HCT116 (cell line): Measurements from ENCODE around the gene PRKCD. TPM values are rescaled to one million over a fixed set of nuclear protein-coding genes. Genes with fewer than 3 reads are reported as not detected.

Experiments
- ATAC-seq: fragments of 200-7000 bp; cut with Tn5 transposase; 2 replicates; pipeline ENCODE4 v1.9.1; 2020; ENCODE audit warnings: mild to moderate bottlenecking, moderate library complexity
- BruUV-seq: library from RNA; stranded (reverse); fragments of 400-500 nt; replicated peaks from 2 replicates; lab custom pipeline; 2021; lab: Mats Ljungman, UMichigan
- CTCF ChIA-PET: fragments of 300-600 bp; sonication (Branson Sonifier 250); formaldehyde crosslinking; loops from one replicate; lab custom pipeline; 2021; ENCODE audit warnings: antibody characterized with exemption; lab: Charles Lee
- POLR2A ChIA-PET: fragments of 300-600, 350-600 bp; sonication (Branson Sonifier 250); formaldehyde crosslinking; loops from one replicate; lab custom pipeline; 2021; ENCODE audit warnings: antibody characterized with exemption; lab: Charles Lee
- RAD21 ChIA-PET, 2 experiments: fragments of 300-600 bp; sonication (Branson Sonifier 250); formaldehyde crosslinking; loops; one replicate each; lab custom pipeline; 2023; ENCODE audit warnings: low total read pairs in 2 of 2; ENCODE audit not compliant: uncharacterized antibody in 2 of 2, unreplicated experiment in 2 of 2, low non-redundant PET in 1 of 2; lab: Charles Lee
- DNase-seq: peaks from one replicate; pipeline ENCODE4 v3.0.0-alpha.2; 2010; ENCODE audit warnings: low read depth, low spot score
- H2AFZ ChIP-seq: fragments of 200-600 bp; shearing (Covaris generic), sonication (generic); 2 replicates; pipeline ENCODE4 v1.6.1; 2017; ENCODE audit warnings: low read depth, mixed run types, mixed read lengths, antibody characterized with exemption, low read length; ENCODE audit not compliant: poor library complexity, severe bottlenecking
- H3K27ac ChIP-seq: 2 replicates; pipeline ENCODE4 v1.5.1; 2012; ENCODE audit warnings: low read depth, low read length
- H3K27me3 ChIP-seq: fragments of 200-600 bp; sonication (generic); 2 replicates; pipeline ENCODE4 v1.6.1; 2016; ENCODE audit warnings: mixed run types, low read length, mixed read lengths; ENCODE audit not compliant: insufficient read depth
- H3K36me3 ChIP-seq, 2 experiments: fragments of 200-500 bp in 1 of 2; fragments of 200-600 bp in 1 of 2; sonication (Bioruptor generic) in 1 of 2; sonication (generic) in 1 of 2; 2 replicates each; pipeline versions ENCODE4 v1.5.1 to v1.6.1; 2014 to 2016; ENCODE audit warnings: low read length in 2 of 2, inconsistent platforms in 1 of 2, mixed read lengths in 1 of 2, mixed run types in 1 of 2; ENCODE audit not compliant: insufficient read depth in 2 of 2, control insufficient read depth in 1 of 2
- H3K4me1 ChIP-seq, 2 experiments: fragments of 200-600 bp in 1 of 2; sonication (generic) in 1 of 2; 2 replicates each; pipeline versions ENCODE4 v1.5.1 to v1.6.1; 2012 to 2017; ENCODE audit warnings: low read length in 2 of 2, inconsistent platforms in 1 of 2, mild to moderate bottlenecking in 1 of 2, mixed read lengths in 1 of 2, mixed run types in 1 of 2, moderate library complexity in 1 of 2; ENCODE audit not compliant: insufficient read depth in 2 of 2, control insufficient read depth in 1 of 2
- H3K4me2 ChIP-seq: fragments of 200-600 bp; sonication (generic); 2 replicates; pipeline ENCODE4 v1.6.1; 2017; ENCODE audit warnings: mixed run types, low read length, mixed read lengths
- H3K4me3 ChIP-seq, 2 experiments: fragments of 200-600 bp in 1 of 2; sonication (generic) in 1 of 2; replicated peaks in 1 of 2; 2 replicates each; pipeline ENCODE4 v1.5.1; 2011 to 2016; ENCODE audit warnings: low read length in 2 of 2, control low read depth in 1 of 2, low read depth in 1 of 2, mild to moderate bottlenecking in 1 of 2, mixed read lengths in 1 of 2, mixed run types in 1 of 2
- H3K79me2 ChIP-seq: fragments of 200-600 bp; sonication (generic); 2 replicates; pipeline ENCODE4 v1.6.1; 2017; ENCODE audit warnings: mild to moderate bottlenecking, mixed run types, low read length, moderate library complexity, mixed read lengths; ENCODE audit not compliant: insufficient read depth
- H3K9ac ChIP-seq: fragments of 200-600 bp; sonication (generic); 2 replicates; pipeline ENCODE4 v1.6.1; 2016; ENCODE audit warnings: low read length, mixed read lengths
- H3K9me2 ChIP-seq: fragments of 200-600 bp; sonication (generic), shearing (Covaris generic); 2 replicates; pipeline ENCODE4 v1.6.1; 2017; ENCODE audit warnings: mixed run types, mild to moderate bottlenecking, moderate library complexity; ENCODE audit not compliant: insufficient read depth
- H3K9me3 ChIP-seq, 2 experiments: fragments of 200-500 bp in 1 of 2; fragments of 200-600 bp in 1 of 2; sonication (Bioruptor generic) in 1 of 2; sonication (generic) in 1 of 2; 2 replicates each; pipeline ENCODE4 v1.6.1; 2014 to 2017; ENCODE audit warnings: low read length in 2 of 2, mixed read lengths in 2 of 2, inconsistent platforms in 1 of 2, low read depth in 1 of 2, mild to moderate bottlenecking in 1 of 2, mixed run types in 1 of 2, moderate library complexity in 1 of 2; ENCODE audit not compliant: control insufficient read depth in 1 of 2, insufficient read depth in 1 of 2
- H4K20me1 ChIP-seq: fragments of 200-600 bp; sonication (generic), shearing (Covaris generic); 2 replicates; pipeline ENCODE4 v1.6.1; 2017; ENCODE audit warnings: mixed run types, mild to moderate bottlenecking, moderate library complexity; ENCODE audit not compliant: insufficient read depth
- CBX3 ChIP-seq: IDR thresholded peaks from 2 replicates; pipeline ENCODE4 v1.6.1; 2012; ENCODE audit warnings: low read depth
- CEBPB ChIP-seq: IDR thresholded peaks from 2 replicates; pipeline ENCODE4 v1.6.1; 2012; ENCODE audit warnings: low read depth
- EGR1 ChIP-seq: IDR thresholded peaks from 2 replicates; pipeline ENCODE4 v1.6.1; 2012; ENCODE audit warnings: low read depth
- ELF1 ChIP-seq: IDR thresholded peaks from 2 replicates; pipeline ENCODE4 v1.6.1; 2012; ENCODE audit warnings: low read depth, borderline replicate concordance
- EZH2phosphoT487 ChIP-seq: fragments of 200-600 bp; IDR thresholded peaks from 2 replicates; pipeline ENCODE4 v1.6.1; 2018; ENCODE audit warnings: antibody characterized with exemption, borderline replicate concordance
- JUND ChIP-seq: IDR thresholded peaks from 2 replicates; pipeline ENCODE4 v1.6.1; 2012
- POLR2A ChIP-seq: IDR thresholded peaks from 2 replicates; pipeline ENCODE4 v1.7.0; 2011; ENCODE audit warnings: borderline replicate concordance; ENCODE audit not compliant: insufficient read depth, insufficient read length; ENCODE audit errors: extremely low read depth
- POLR2AphosphoS5 ChIP-seq: IDR thresholded peaks from 2 replicates; pipeline ENCODE4 v1.6.1; 2011; ENCODE audit warnings: mild to moderate bottlenecking, low read depth, low read length, moderate library complexity
- SIN3A ChIP-seq: IDR thresholded peaks from 2 replicates; pipeline ENCODE4 v1.6.1; 2012; ENCODE audit warnings: low read depth
- SP1 ChIP-seq: IDR thresholded peaks from 2 replicates; pipeline ENCODE4 v1.6.1; 2012; ENCODE audit warnings: low read depth
- SRF ChIP-seq: IDR thresholded peaks from 2 replicates; pipeline ENCODE4 v1.6.1; 2012; ENCODE audit warnings: low read depth
- TCF7L2 ChIP-seq: IDR thresholded peaks from 2 replicates; pipeline ENCODE4 v1.7.0; 2011; ENCODE audit warnings: borderline replicate concordance, inconsistent platforms; ENCODE audit not compliant: insufficient read depth, insufficient read length; ENCODE audit errors: extremely low read depth
- YY1 ChIP-seq: IDR thresholded peaks from 2 replicates; pipeline ENCODE4 v1.6.1; 2011; ENCODE audit warnings: low read length, low read depth, moderate library complexity, mild to moderate bottlenecking; ENCODE audit not compliant: insufficient replicate concordance; ENCODE audit errors: extremely low read depth
- ZFX ChIP-seq: fragments of 450-650 bp; IDR thresholded peaks from 2 replicates; pipeline ENCODE4 v1.6.1; 2017
- intact Hi-C: fragments of 100-400 bp; cut with micrococcal nuclease; formaldehyde crosslinking; loops from 2 replicates; pipeline ENCODE4 v1.10.0; 2022
- total RNA-seq: library from RNA; stranded (reverse); gene quantifications from one replicate; pipeline ENCODE4 v1.2.1, GENCODE V29; 2021; ENCODE audit not compliant: unreplicated experiment
- TF ChIP-seq, protein P1 (sequence below): IDR thresholded peaks from 2 replicates; pipeline ENCODE4 v1.6.1; 2012
- TF ChIP-seq, protein P2 (sequence below): IDR thresholded peaks from 2 replicates; pipeline ENCODE4 v1.6.1; 2012
- TF ChIP-seq, protein P3 (sequence below): IDR thresholded peaks from 2 replicates; pipeline ENCODE4 v1.6.1; 2011; ENCODE audit warnings: mild to moderate bottlenecking, low read length, moderate library complexity; ENCODE audit not compliant: insufficient replicate concordance; ENCODE audit errors: extremely low read depth
- TF ChIP-seq, protein P4 (sequence below), 3 experiments: fragments of 200-600 bp in 1 of 3; sonication (generic) in 1 of 3; IDR thresholded peaks in 2 of 3; conservative IDR thresholded peaks in 1 of 3; 2 replicates each; pipeline ENCODE4 v1.5.1; 2012 to 2017; ENCODE audit warnings: low read depth in 2 of 3, low read length in 2 of 3, antibody characterized with exemption in 1 of 3, borderline replicate concordance in 1 of 3, control low read depth in 1 of 3, mild to moderate bottlenecking in 1 of 3, mixed read lengths in 1 of 3, mixed run types in 1 of 3, moderate library complexity in 1 of 3; ENCODE audit not compliant: insufficient read depth in 1 of 3

Gene PRKCD
- total RNA-seq, 1 experiment from 2014 or later, result 34.4 TPM

DNA sequence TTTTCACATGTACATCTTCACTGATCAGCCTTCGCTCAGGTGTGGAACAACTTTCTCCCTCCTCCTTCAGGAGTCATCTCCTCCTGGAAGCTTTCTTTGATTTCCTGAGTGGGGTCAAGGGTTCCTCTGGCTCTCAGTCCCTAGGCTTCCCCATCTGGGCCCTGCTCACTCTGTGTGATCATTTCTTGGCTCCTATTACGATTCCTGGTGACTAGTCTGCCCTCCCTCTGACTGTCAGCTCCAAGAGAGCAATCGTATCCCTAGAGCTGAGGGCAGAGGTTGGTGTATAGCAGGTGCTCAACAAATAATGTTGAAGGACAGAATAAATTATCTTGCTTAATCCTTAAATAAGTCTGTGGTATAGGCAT lies 15.3 kb upstream of the PRKCD start:
- Histone ChIP-seq H3K27me3 (no peaks in the 10 kb centered on the region), H3K4me3 (no peak overlapping the region), H4K20me1 (no peaks in the 10 kb centered on the region), H3K4me2 (no peak overlapping the region), H3K9me3 (no peaks in the 10 kb centered on the region), H3K9me2 (no peaks in the 10 kb centered on the region), H3K4me1 (peaks cover 4 to 18% of the 10 kb centered on the region in 2 experiments; a peak in 3 of 4 replicates), H3K27ac (no peak overlapping the region), H3K36me3 (no peaks in the 10 kb centered on the region), H3K9ac (no peak overlapping the region), H2AFZ (no peak overlapping the region), H3K79me2 (no peaks in the 10 kb centered on the region)
- ChIA-PET CTCF (interaction anchor here (0.7 kb wide), 1 partner anchor 14 kb away, joined by 3 read pairs; no protein-coding TSS in a partner anchor), POLR2A (no interaction called here), RAD21 (no interaction called here)
- DNase-seq (no peak), ATAC-seq (no peak)
- TF ChIP-seq CBX3 (no peak), EZH2phosphoT487 (no peak), POLR2AphosphoS5 (no peak), YY1 (no peak), ELF1 (no peak)
- TF ChIP-seq, protein P1, sequence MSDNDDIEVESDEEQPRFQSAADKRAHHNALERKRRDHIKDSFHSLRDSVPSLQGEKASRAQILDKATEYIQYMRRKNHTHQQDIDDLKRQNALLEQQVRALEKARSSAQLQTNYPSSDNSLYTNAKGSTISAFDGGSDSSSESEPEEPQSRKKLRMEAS, result no peak
- TF ChIP-seq, protein P2, sequence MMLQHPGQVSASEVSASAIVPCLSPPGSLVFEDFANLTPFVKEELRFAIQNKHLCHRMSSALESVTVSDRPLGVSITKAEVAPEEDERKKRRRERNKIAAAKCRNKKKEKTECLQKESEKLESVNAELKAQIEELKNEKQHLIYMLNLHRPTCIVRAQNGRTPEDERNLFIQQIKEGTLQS, result no peak
- intact Hi-C loops, result no loop called here
- BruUV-seq, result no TSS peak

DNA sequence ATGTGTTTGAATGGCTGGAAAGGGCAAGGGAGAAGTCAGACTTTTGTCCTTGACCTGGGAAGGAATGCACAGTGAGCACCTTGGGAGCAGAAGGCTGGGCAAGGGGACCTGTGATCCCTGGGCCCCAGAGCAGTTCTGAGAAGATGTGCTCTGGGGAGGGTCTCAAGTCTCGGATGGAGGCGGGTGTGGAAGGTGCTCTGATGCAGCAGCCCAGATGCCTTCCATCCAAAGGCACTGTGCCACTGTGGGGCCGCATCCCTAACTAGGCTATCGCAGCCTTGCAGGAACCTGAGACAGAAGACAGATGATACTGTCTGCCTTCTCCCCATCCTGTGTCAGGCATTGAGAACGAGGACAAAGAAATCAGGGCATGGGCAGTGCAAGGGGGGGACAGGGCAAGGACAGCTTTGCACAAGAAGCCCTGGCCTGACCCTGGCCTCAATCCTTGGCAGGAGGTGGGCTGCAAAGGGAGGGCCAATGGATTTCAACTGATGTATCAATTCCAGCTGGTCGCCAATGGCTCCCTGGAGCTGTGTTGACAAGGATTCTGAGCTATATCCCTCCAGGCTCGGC lies 14.6 kb upstream of the PRKCD start:
- intact Hi-C loops, result no loop called here
- H2AFZ ChIP-seq, result no peak overlapping the region
- H3K36me3 ChIP-seq, result no peaks in the 10 kb centered on the region
- ATAC-seq, result no peak
- H4K20me1 ChIP-seq, result no peaks in the 10 kb centered on the region
- no peaks in the 10 kb centered on the region for H3K9me3 ChIP-seq
- no peaks in the 10 kb centered on the region for H3K9me2 ChIP-seq
- H3K4me2 ChIP-seq, result no peak overlapping the region
- RAD21 ChIA-PET, result no interaction called here
- no peak overlapping the region for H3K4me3 ChIP-seq
- POLR2A ChIA-PET, result no interaction called here
- no peaks in the 10 kb centered on the region for H3K27me3 ChIP-seq
- peaks cover 4 to 17% of the 10 kb centered on the region in 2 experiments; a peak in 3 of 4 replicates for H3K4me1 ChIP-seq
- CTCF ChIA-PET, result no interaction called here
- no peak for DNase-seq
- no peak overlapping the region for H3K27ac ChIP-seq
- no peak overlapping the region for H3K9ac ChIP-seq
- no peaks in the 10 kb centered on the region for H3K79me2 ChIP-seq
- BruUV-seq, result no TSS peak
- TF ChIP-seq EGR1 (no peak), ZFX (no peak), SP1 (no peak), SIN3A (no peak), ELF1 (no peak), CEBPB (no peak), TCF7L2 (no peak), POLR2A (no peak), SRF (no peak), JUND (no peak), EZH2phosphoT487 (no peak)
- TF ChIP-seq, protein P3, sequence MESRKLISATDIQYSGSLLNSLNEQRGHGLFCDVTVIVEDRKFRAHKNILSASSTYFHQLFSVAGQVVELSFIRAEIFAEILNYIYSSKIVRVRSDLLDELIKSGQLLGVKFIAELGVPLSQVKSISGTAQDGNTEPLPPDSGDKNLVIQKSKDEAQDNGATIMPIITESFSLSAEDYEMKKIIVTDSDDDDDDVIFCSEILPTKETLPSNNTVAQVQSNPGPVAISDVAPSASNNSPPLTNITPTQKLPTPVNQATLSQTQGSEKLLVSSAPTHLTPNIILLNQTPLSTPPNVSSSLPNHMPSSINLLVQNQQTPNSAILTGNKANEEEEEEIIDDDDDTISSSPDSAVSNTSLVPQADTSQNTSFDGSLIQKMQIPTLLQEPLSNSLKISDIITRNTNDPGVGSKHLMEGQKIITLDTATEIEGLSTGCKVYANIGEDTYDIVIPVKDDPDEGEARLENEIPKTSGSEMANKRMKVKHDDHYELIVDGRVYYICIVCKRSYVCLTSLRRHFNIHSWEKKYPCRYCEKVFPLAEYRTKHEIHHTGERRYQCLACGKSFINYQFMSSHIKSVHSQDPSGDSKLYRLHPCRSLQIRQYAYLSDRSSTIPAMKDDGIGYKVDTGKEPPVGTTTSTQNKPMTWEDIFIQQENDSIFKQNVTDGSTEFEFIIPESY, result no peak
- TF ChIP-seq, protein P4, sequence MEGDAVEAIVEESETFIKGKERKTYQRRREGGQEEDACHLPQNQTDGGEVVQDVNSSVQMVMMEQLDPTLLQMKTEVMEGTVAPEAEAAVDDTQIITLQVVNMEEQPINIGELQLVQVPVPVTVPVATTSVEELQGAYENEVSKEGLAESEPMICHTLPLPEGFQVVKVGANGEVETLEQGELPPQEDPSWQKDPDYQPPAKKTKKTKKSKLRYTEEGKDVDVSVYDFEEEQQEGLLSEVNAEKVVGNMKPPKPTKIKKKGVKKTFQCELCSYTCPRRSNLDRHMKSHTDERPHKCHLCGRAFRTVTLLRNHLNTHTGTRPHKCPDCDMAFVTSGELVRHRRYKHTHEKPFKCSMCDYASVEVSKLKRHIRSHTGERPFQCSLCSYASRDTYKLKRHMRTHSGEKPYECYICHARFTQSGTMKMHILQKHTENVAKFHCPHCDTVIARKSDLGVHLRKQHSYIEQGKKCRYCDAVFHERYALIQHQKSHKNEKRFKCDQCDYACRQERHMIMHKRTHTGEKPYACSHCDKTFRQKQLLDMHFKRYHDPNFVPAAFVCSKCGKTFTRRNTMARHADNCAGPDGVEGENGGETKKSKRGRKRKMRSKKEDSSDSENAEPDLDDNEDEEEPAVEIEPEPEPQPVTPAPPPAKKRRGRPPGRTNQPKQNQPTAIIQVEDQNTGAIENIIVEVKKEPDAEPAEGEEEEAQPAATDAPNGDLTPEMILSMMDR (IDR thresholded peaks at IDR 0.05 in 2 of 3, conservative IDR thresholded peaks at IDR 0.05 in 1 of 3; ENCODE audit: borderline replicate concordance in 1 of 3, insufficient read depth in 1 of 3, low read depth in 2 of 3, low read length in 2 of 3), result no peak
